A549 (cell line): ENCODE measurements around the gene MOCOS. TPM values are rescaled to one million over a fixed set of nuclear protein-coding genes. Genes with fewer than 3 reads are reported as not detected.
A peak's percentile ranks its signal among the peaks of the same experiment; 100 is the strongest.

Experiments used
- ATAC-seq, 2 experiments: fragments of 200-7000 bp in 1 of 2; fragments of >200 bp in 1 of 2; cut with Nextera tagmentation in 1 of 2; cut with Tn5 transposase in 1 of 2; 3 replicates each; pipeline versions ENCODE4 v1.8.0 to v1.9.1; 2018 to 2020; ENCODE audit warnings: mild to moderate bottlenecking in 1 of 2, moderate library complexity in 1 of 2
- CTCF ChIA-PET: fragments of 300-600 bp; sonication (Branson Sonifier 250); formaldehyde crosslinking; extraction: SDS; loops from one replicate; lab custom pipeline; 2021; ENCODE audit warnings: antibody characterized with exemption, inconsistent platforms; lab: Yijun Ruan, JAX
- POLR2A ChIA-PET: fragments of 350-600 bp; formaldehyde crosslinking; extraction: SDS; loops from one replicate; lab custom pipeline; 2021; ENCODE audit warnings: antibody characterized with exemption, inconsistent platforms; lab: Yijun Ruan, JAX
- DNase-seq, 2 experiments: peaks; one replicate each; pipeline versions ENCODE4 v3.0.0 to v3.0.0-alpha.2; 2011 to 2016; ENCODE audit warnings: low read depth in 1 of 2, low spot score in 1 of 2
- FAIRE-seq: peaks from 2 replicates; lab custom pipeline; 2011; peaks lifted over from hg19 to GRCh38; lab: Jason Lieb, UNC
- H3K27ac ChIP-seq, 2 experiments: fragments of >200 bp; sonication (Bioruptor Twin); formaldehyde crosslinking; 3 replicates each; pipeline ENCODE4 v1.5.1; 2016 to 2017
- H3K4me1 ChIP-seq: fragments of >200 bp; sonication (Bioruptor Twin); formaldehyde crosslinking; 3 replicates; pipeline ENCODE4 v1.6.1; 2016
- H3K4me2 ChIP-seq: fragments of >200 bp; sonication (Bioruptor Twin); formaldehyde crosslinking; 3 replicates; pipeline ENCODE4 v1.6.1; 2016
- H3K4me3 ChIP-seq: fragments of >200 bp; sonication (Bioruptor Twin); formaldehyde crosslinking; 3 replicates; pipeline ENCODE4 v1.5.1; 2016
- H3K9me3 ChIP-seq: fragments of >200 bp; sonication (Bioruptor Twin); formaldehyde crosslinking; 3 replicates; pipeline ENCODE4 v1.6.1; 2016
- CBX2 ChIP-seq: fragments of 200-600 bp; sonication (generic); IDR thresholded peaks from 2 replicates; pipeline ENCODE4 v1.6.1; 2016; ENCODE audit warnings: low read depth, mild to moderate bottlenecking, borderline replicate concordance
- CBX8 ChIP-seq: fragments of 200-600 bp; sonication (generic); IDR thresholded peaks from 2 replicates; pipeline ENCODE4 v1.6.1; 2016
- CEBPB ChIP-seq, 2 experiments: fragments of >200 bp in 1 of 2; sonication (Bioruptor Twin) in 1 of 2; formaldehyde crosslinking in 1 of 2; IDR thresholded peaks; 2 replicates each; pipeline ENCODE4 v1.6.1; 2012 to 2016
- CHD2 ChIP-seq: fragments of 150-350 bp; IDR thresholded peaks from 2 replicates; pipeline ENCODE4 v1.6.1; 2014; ENCODE audit warnings: low read length; ENCODE audit not compliant: partially characterized antibody
- EHF ChIP-seq: fragments of 250-450 bp; sonication (Bioruptor Pico); IDR thresholded peaks from 2 replicates; pipeline ENCODE4 v1.5.0; 2020; ENCODE audit warnings: mild to moderate bottlenecking
- FOSB ChIP-seq: fragments of 250-450 bp; sonication (Bioruptor Pico); IDR thresholded peaks from 2 replicates; pipeline ENCODE4 v1.5.0; 2020; ENCODE audit warnings: mild to moderate bottlenecking, moderate library complexity
- FOSL2 ChIP-seq, 2 experiments: fragments of 450-650 bp in 1 of 2; fragments of >200 bp in 1 of 2; sonication (Bioruptor Twin) in 1 of 2; formaldehyde crosslinking; IDR thresholded peaks; 2 replicates each; pipeline versions ENCODE4 v1.5.0 to v1.6.1; 2016 to 2020; ENCODE audit warnings: mild to moderate bottlenecking in 1 of 2, moderate library complexity in 1 of 2
- GATA3 ChIP-seq: IDR thresholded peaks from 2 replicates; pipeline ENCODE4 v1.6.1; 2012; ENCODE audit warnings: borderline replicate concordance
- JUN ChIP-seq, 2 experiments: fragments of >200 bp; sonication (Bioruptor Twin); formaldehyde crosslinking; IDR thresholded peaks; 2 replicates in 1 of 2; 3 replicates in 1 of 2; pipeline ENCODE4 v1.6.1; 2016 to 2017
- KDM5A ChIP-seq: fragments of 200-600 bp; sonication (generic); IDR thresholded peaks from 2 replicates; pipeline ENCODE4 v1.6.1; 2016; ENCODE audit warnings: antibody characterized with exemption, mild to moderate bottlenecking
- RAD21 ChIP-seq, 2 experiments: fragments of >200 bp in 1 of 2; sonication (Bioruptor Twin) in 1 of 2; formaldehyde crosslinking in 1 of 2; IDR thresholded peaks in 1 of 2; conservative IDR thresholded peaks in 1 of 2; 2 replicates in 1 of 2; 3 replicates in 1 of 2; pipeline ENCODE4 v1.6.1; 2012 to 2018; ENCODE audit warnings: inconsistent platforms in 1 of 2
- RARB ChIP-seq: fragments of 250-450 bp; sonication (Bioruptor Pico); IDR thresholded peaks from 2 replicates; pipeline ENCODE4 v1.8.0; 2021; ENCODE audit warnings: mild to moderate bottlenecking, moderate library complexity
- RNF2 ChIP-seq: fragments of 200-600 bp; sonication (generic); IDR thresholded peaks from 2 replicates; pipeline ENCODE4 v1.6.1; 2016; ENCODE audit warnings: low read depth, mild to moderate bottlenecking, antibody characterized with exemption, moderate library complexity, borderline replicate concordance
- SMC3 ChIP-seq: fragments of >200 bp; sonication (Bioruptor Twin); formaldehyde crosslinking; IDR thresholded peaks from 3 replicates; pipeline ENCODE4 v1.6.1; 2018; ENCODE audit warnings: inconsistent platforms
- ZC3H11A ChIP-seq: fragments of 450-650 bp; IDR thresholded peaks from 2 replicates; pipeline ENCODE4 v1.6.1; 2014; ENCODE audit warnings: antibody characterized with exemption, mild to moderate bottlenecking
- ZSCAN20 ChIP-seq: fragments of 250-450 bp; sonication (Bioruptor Pico); IDR thresholded peaks from 2 replicates; pipeline ENCODE4 v1.8.0; 2022; ENCODE audit warnings: mild to moderate bottlenecking, moderate library complexity
- WGBS: methylation state at CpG from one replicate; pipeline ENCODE4 v1.1.6; 2017; ENCODE audit errors: missing lambda C conversion rate; 5-methylcytosine and 5-hydroxymethylcytosine counted together
- polyA plus RNA-seq, 4 experiments: library from polyadenylated mRNA; depleted of rRNA in 3 of 4; stranded (reverse); fragments of >200 nt; fragmentation: RNase III in 1 of 4; extraction: RNeasy Plus Mini Kit Qiagen cat#74134 plus additional on column Dnase treatment in 1 of 4; gene quantifications; 2 replicates in 3 of 4; 3 replicates in 1 of 4; pipeline ENCODE4 v1.2.3, GENCODE V29; 2011 to 2017
- TF ChIP-seq, protein P1 (sequence below): fragments of >200 bp; sonication (Bioruptor Twin); formaldehyde crosslinking; IDR thresholded peaks from 3 replicates; pipeline ENCODE4 v1.5.1; 2016
- TF ChIP-seq, protein P2 (sequence below): IDR thresholded peaks from 2 replicates; pipeline ENCODE4 v1.6.1; 2012
- TF ChIP-seq, protein P3 (sequence below): fragments of 250-450 bp; sonication (Bioruptor Pico); IDR thresholded peaks from 2 replicates; pipeline ENCODE4 v1.5.0; 2020; ENCODE audit warnings: low read depth, mild to moderate bottlenecking, moderate library complexity
- TF ChIP-seq, protein P4 (sequence below): IDR thresholded peaks from 2 replicates; pipeline ENCODE4 v1.6.1; 2012; ENCODE audit warnings: low read depth, borderline replicate concordance

MOCOS gene
- polyA plus RNA-seq, 2 of the 4 experiments (the other 2 are of a cell fraction) = 2.7 to 8.1 TPM

DNA sequence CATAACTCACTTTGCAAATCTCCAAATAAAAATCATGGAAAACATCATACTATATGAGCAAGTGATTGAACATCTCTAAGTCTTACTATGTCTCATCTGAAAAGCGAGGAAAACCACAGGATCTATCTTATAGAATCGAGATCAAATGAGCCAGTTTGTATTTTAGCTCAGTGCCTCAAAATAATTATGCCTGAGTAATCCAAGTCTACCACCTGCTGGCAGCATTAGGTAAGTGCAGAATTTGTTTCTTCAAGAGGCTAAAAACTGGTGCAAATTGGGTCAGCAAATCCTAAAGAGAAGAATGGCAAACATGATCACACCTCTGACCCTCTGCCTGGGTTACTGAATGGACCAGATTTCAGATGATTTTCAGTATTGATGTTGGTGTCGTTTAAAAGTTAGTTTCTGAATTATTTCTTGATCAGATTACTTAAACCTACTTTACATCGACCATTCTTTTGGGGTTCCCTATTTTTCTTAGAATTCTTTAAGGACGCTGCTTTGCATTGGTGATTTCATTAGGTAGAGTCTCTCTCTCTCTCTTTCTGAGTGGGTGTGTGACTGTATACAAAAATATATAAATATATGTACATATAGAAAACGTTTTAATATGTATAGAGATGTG is 97.5 kb downstream of the MOCOS start:
- ChIA-PET POLR2A (no interaction called here), CTCF (interaction anchor here (0.6 to 2.6 kb wide), 25 partner anchors 10 to 576 kb away, joined by 3 to 16 read pairs (median 3); partner anchors contain the start of genes FHOD3 and RPRD1A)
- Histone ChIP-seq H3K27ac (no peak overlapping the region), H3K9me3 (peaks cover 10% of the 10 kb centered on the region; the same call in 1 of the 3 replicates), H3K4me3 (no peak overlapping the region), H3K4me1 (no peaks in the 10 kb centered on the region), H3K4me2 (peak overlapping the region; percentile 29; the same call in 1 of the 3 replicates)
- 12% methylated on average over 6 of the region's 6 CpGs for WGBS
- ATAC-seq (peak in 1 of 2 experiments; percentile 66; a peak in 4 of 6 replicates), DNase-seq (peak; percentile 20 to 62)
- TF ChIP-seq, protein P1, sequence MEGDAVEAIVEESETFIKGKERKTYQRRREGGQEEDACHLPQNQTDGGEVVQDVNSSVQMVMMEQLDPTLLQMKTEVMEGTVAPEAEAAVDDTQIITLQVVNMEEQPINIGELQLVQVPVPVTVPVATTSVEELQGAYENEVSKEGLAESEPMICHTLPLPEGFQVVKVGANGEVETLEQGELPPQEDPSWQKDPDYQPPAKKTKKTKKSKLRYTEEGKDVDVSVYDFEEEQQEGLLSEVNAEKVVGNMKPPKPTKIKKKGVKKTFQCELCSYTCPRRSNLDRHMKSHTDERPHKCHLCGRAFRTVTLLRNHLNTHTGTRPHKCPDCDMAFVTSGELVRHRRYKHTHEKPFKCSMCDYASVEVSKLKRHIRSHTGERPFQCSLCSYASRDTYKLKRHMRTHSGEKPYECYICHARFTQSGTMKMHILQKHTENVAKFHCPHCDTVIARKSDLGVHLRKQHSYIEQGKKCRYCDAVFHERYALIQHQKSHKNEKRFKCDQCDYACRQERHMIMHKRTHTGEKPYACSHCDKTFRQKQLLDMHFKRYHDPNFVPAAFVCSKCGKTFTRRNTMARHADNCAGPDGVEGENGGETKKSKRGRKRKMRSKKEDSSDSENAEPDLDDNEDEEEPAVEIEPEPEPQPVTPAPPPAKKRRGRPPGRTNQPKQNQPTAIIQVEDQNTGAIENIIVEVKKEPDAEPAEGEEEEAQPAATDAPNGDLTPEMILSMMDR = peak; percentile 78
- TF ChIP-seq CBX8 (no peak), RAD21 (conservative IDR thresholded peaks at IDR 0.05 in 1 of 2, IDR thresholded peaks at IDR 0.05 in 1 of 2) (peak; percentile 83 to 90), SMC3 (peak; percentile 79)
- TF ChIP-seq, all 56 proteins: peak for 3
- no peak for FAIRE-seq

DNA sequence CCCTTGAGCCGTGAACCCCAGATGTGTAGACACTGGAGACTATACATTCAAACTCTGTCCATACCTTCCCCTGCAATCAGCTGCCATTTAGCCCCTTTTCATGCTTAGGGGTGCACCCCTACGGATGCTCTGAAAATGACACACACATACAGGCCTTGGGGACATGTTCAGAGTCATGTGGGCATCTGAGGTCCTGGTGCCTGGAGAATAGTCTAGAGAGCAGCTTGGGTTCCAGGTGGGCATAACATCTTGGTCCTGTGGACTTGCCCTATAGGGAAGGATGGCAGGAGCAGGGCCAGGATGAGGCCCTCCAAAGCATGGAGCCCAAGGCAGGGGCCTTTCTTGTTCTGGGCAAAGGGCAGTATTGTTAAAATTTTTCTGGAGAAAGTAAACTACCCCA is 100.4 kb downstream of the MOCOS start:
- no peak for ATAC-seq
- no peak for DNase-seq
- POLR2A ChIA-PET = no interaction called here
- WGBS = 37% methylated on average over 2 of the region's 2 CpGs
- TF ChIP-seq, protein P1 = no peak
- TF ChIP-seq EHF (CRISPR knock-in tag) (no peak), FOSB (CRISPR knock-in tag) (no peak), ZC3H11A (no peak), CEBPB (IDR thresholded peaks at IDR 0.05) (no peak), ZSCAN20 (CRISPR knock-in tag) (no peak), RNF2 (no peak), FOSL2 (IDR thresholded peaks at IDR 0.05) (no peak), FOSL2 (CRISPR knock-in tag; IDR thresholded peaks at IDR 0.05) (no peak), JUN (IDR thresholded peaks at IDR 0.05) (no peak), KDM5A (no peak), CBX2 (no peak), RARB (CRISPR knock-in tag) (no peak), CHD2 (no peak), SMC3 (no peak), GATA3 (no peak)
- TF ChIP-seq, protein P2, sequence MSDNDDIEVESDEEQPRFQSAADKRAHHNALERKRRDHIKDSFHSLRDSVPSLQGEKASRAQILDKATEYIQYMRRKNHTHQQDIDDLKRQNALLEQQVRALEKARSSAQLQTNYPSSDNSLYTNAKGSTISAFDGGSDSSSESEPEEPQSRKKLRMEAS = no peak
- TF ChIP-seq, protein P3, sequence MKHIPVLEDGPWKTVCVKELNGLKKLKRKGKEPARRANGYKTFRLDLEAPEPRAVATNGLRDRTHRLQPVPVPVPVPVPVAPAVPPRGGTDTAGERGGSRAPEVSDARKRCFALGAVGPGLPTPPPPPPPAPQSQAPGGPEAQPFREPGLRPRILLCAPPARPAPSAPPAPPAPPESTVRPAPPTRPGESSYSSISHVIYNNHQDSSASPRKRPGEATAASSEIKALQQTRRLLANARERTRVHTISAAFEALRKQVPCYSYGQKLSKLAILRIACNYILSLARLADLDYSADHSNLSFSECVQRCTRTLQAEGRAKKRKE (CRISPR knock-in tag) = no peak
- TF ChIP-seq, protein P4, sequence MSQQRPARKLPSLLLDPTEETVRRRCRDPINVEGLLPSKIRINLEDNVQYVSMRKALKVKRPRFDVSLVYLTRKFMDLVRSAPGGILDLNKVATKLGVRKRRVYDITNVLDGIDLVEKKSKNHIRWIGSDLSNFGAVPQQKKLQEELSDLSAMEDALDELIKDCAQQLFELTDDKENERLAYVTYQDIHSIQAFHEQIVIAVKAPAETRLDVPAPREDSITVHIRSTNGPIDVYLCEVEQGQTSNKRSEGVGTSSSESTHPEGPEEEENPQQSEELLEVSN = no peak
- TF ChIP-seq, all 56 proteins: peak for 0
- CTCF ChIA-PET = interaction anchor here (0.6 to 3.3 kb wide), 3 partner anchors 139 to 270 kb away, joined by 3 to 10 read pairs (median 3); no protein-coding TSS in a partner anchor
- FAIRE-seq = no peak
- H3K27ac ChIP-seq = no peak overlapping the region
- no peak overlapping the region for H3K4me3 ChIP-seq
- no peaks in the 10 kb centered on the region for H3K4me1 ChIP-seq
- H3K4me2 ChIP-seq = no peak overlapping the region
- H3K9me3 ChIP-seq = peaks cover 10% of the 10 kb centered on the region; the same call in 1 of the 3 replicates
